Uterus (tissue), 4 donors: ENCODE results near the gene REN. TPM values are rescaled to one million over a fixed set of nuclear protein-coding genes. Genes with fewer than 3 reads are reported as not detected.

Experiments used
- total RNA-seq, 4 donors: library from RNA; depleted of rRNA in 3 of 4; stranded (reverse); fragments of >200 nt in 3 of 4; gene quantifications; one replicate each; pipeline versions ENCODE4 v1.1.0 to v1.2.4, GENCODE V29; 2014 to 2023
- donor health status: DM: yes; HTN: yes; CAD: no.

REN gene
- total RNA-seq, 4 donors from 2014 or later: 6.8 to 9.4 TPM; not detected in 2

Other genes with a start within 250 kb of the REN start
- gene SOX13, start 93.2 kb downstream of the REN start, total RNA-seq: 100 to 1,000 TPM in 1 of 4 donors, 10 to 100 TPM in 3; 15.7 to 139 (median 37.9) TPM
- gene ETNK2, start 14.3 kb downstream of the REN start, total RNA-seq: 10 to 100 TPM in 3 of 4 donors, 1 to 10 TPM in 1; 2.3 to 23.9 (median 13.9) TPM
- not detected for gene KISS1, start 30.2 kb upstream of the REN start, total RNA-seq
- under 1 TPM in 1 of 4 donors, not detected in 3; 0.52 TPM for gene GOLT1A, start 47.7 kb upstream of the REN start, total RNA-seq
- 10 to 100 TPM in 1 of 4 donors, 1 to 10 TPM in 3; 5.9 to 13.6 (median 8.4) TPM for gene PLEKHA6, start 193.6 kb upstream of the REN start, total RNA-seq
- gene PPP1R15B, start 245.5 kb upstream of the REN start, total RNA-seq: 10 to 100 TPM; 20.5 to 58.9 (median 46.4) TPM